NCI-H2081 (cell line): ENCODE data around the gene GNL3.
"Not testable (repeated sequence)": the region's sequence is repeated elsewhere in the genome, so short reads cannot be mapped to it uniquely, and the experiment has no call there.

Source experiments
- DNase-seq, 2 experiments: peaks; one replicate each; lab custom pipeline; 2025; lab: John Stamatoyannopoulos, UW

The GNL3 gene

DNA sequence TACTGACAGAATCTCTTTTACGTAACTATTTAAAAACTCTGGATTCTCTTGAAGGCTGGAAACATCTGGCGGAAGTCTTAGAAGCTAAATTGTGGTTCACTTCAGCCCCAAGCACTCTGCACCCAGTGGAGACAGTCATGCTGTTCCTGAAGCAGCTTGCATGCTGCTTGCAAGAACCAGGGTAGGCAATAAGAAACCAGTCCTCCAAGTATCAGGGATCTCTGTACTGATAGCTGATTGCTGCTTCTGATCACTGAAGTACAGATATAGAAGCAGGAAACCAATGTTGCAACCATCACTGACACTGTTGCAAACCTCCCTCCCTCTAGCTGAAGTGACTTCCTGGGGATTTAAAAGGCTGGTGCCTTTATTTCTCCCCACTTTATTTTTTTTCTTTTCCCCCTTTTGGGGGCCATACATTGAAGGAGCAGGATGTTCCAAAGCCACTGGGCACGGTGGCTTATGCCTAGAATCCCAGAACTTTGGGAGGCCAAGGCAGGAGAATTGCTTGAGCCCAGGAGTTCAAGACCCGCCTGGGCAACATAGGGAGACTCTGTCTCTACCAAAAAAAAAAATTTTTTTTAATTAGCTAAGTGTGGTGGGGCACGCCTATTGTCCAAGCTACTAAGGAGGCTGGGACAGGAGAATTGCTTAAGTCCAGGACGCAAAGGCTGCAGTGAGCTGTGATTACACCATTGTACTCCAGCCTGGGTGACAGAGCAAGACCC lies 35.3 kb downstream of the GNL3 start:
- DNase-seq = no peak

GRCh38 chr3:52721730-52722008 lies 35.8 kb downstream of the GNL3 start:
- DNase-seq = no peak

DNA sequence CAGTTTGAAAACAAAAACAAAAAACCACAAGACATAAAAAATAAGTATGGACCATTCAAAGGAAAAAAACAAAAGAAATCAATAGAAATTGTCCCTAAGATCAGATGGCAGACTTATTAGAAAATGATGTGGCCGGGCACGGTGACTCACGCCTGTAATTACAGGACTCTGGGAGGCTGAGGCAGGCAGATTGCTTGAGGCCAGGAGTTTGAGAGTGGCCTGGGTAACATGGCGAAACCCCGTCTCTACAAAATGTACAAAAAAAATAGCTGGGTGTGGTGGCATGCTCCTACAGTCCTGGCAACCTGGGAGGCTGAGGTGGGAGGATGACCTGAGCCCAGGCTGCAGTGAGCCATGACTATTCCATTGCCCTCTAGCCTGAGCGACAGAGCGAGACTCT lies 36.7 kb downstream of the GNL3 start:
- no peak for DNase-seq

GRCh38 chr3:52723935-52724334 lies 38.1 kb downstream of the GNL3 start:
- no peak for DNase-seq

DNA sequence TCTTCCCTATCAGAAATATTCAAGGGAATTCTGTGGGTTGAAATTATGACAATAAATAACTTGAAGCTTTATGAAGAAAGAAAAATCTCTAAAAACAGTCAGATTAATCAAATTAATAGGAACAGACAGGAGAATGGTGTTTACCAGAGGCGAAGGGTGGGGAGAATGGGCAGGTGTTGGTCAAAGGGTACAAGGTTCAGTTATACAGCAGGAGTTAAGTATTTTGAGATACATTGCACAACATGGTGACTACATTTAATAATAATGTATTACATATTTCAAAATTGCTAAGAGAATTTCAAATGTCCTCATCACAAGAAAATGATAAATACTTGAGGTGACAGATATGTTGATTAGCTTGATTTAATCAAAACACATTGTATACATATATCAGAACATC lies 38.7 kb downstream of the GNL3 start:
- no peak for DNase-seq

- DNase-seq = not testable (repeated sequence)
Measured at GRCh38 chr3:52728753-52729152, 42.9 kb downstream of the GNL3 start.

GRCh38 chr3:52730681-52731080 lies 44.8 kb downstream of the GNL3 start:
- no peak for DNase-seq

DNA sequence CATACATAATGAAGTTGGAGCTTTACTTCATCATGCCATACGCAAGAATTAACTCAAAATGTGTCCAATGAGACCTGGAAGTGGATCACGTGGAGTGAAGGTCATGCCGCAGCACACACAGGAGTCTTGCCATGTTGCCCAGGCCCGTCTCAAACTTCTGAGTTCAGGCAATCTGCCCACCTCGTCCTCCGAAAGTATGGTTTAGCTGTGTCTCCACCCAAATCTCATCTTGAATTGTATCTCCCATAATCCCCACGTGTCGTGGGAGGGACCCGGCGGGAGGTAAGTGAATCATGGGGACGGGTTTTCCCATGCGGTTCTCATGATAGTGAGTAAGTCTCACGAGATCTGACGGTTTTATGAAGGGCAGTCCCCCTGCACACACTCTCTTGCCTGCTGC lies 45.8 kb downstream of the GNL3 start:
- DNase-seq = no peak

DNA sequence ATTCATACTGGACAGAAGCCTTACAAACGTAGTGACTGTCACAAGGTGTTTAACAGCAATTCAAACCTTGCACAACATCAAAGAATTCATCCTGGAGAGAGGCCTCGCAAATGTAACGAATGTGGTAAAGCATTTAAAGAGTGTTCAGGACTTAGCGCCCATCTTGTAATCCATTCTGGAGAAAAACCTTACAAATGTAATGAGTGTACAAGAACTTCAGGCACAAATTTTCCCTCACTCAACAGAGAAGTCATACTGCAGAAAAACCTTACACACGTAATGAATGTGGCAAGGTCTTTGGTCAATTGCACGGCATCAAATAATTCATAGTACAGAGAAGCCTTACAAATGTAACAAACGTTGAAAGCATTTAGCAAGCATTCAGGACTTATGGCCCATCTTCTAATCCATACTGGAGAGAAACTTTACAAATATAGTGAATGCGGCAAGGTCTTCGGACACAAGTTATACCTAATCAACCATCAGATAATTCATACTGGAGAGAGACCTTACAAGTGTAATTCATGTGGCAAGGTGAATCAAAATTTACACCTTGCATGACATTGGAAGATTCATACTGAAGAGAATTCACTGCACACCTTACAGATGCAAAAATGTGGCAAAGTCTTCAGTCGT lies 47.5 kb downstream of the GNL3 start:
- DNase-seq = no peak

- DNase-seq = no peak
Measured at GRCh38 chr3:52739730-52740129, 53.9 kb downstream of the GNL3 start.

- DNase-seq = no peak
Measured at GRCh38 chr3:52742418-52743041, 56.7 kb downstream of the GNL3 start.

- no peak for DNase-seq
Measured at GRCh38 chr3:52743152-52743551, 57.3 kb downstream of the GNL3 start.

GRCh38 chr3:52743721-52744120 lies 57.9 kb downstream of the GNL3 start:
- DNase-seq = no peak
